D341Med (cell line): ENCODE results near the gene SH2B3.
"Not testable (repeated sequence)": the region's sequence is repeated elsewhere in the genome, so short reads cannot be mapped to it uniquely, and the experiment has no call there.

Experiments used
- DNase-seq: peaks from one replicate; pipeline ENCODE4 v3.0.0; 2012; ENCODE audit warnings: low spot score

The SH2B3 gene

DNA sequence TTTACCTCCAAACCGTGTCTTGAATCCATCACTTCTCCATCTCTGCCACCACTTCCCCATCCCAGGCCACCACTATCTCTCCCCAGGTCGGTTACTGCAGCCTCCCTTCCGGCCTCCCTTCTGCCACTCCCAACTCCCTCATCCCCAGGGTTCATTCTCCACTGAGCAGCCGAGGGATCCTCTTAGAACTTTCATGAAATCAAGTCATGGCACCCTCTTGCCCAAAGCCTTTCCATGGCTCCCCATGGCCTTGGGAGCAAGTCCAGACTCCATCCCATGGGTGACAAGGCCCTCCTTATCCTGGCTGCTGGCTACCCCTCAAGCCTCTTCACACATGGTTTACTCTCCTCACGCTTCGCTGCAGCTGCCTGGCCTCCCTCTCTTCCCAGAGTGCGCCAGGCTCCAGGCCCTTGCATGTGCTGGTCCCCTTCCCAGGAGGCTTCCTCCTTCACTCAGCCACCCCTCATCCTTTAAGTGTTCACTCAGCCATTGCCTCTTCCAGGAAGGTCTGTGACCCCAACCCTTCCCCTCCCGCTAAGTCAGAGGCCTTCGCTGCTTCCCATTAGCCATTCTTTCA is 17.9 kb upstream of the SH2B3 start:
- peak; percentile 15 for DNase-seq

DNA sequence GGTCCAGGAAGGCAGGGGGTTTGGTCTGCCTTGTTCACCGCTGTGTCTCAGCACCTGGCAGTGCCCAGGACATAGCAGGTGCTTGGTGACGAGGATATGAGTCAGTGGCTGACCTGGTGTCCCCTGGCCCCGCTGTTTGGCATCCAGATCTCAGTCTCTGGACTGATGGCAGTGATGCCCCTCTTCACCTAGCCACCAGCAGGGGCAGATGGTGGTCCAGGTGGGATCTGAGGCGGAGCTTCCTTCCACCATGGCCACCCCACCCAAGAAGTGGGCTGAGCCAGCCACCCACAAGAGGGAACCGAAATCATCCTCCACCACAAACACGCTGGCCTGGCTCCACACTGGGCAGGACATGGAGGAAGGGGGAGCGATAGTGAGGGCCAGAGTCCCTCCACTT is 16.1 kb upstream of the SH2B3 start:
- no peak for DNase-seq

DNA sequence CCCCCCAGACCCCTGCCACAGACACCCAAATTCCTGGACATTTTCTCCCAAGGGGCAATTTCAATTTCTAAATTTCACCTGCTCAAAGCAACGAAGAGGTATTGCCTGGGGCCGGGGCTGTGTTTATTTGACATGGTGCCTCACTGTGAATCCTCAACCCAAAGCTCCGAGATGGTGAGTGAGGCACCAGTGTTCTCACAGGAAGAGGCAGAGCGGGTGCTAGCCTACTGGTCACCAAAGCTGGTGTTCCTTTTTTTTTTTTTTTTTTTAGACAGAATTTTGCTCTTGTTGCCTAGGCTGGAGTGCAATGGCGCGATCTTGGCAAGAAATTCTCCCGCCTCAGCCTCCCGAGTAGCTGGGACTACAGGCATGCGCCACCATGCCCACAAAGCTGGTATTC is 14.8 kb upstream of the SH2B3 start:
- no peak for DNase-seq

DNA sequence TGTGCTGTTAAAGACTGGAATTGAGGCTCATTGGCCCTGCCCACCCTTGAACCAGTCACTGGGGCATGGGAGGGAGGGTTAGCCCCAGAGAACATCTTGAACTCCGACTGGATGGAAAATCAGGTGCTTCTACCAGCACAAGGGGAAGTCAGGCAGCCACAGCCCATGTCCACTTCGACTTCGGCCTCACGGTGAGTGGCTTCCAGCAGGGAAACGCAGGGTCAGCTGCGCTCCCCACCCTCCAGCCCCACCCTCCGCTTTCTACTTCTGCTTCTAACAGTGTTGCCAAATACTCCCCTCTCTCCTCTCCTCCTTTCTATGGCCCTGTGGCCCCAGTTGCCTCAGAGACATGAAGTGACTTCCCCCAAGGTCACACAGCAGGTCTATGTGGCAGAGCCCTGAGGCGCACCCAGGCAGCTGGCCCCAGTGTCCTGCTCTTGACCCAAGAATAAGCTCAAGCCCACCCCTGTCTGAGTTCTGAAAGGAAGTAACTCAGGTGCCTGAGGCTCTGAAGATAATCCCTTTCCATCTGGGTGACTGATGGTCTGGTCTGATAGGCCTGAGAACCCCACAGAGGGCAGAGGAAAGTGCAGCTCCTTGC is 11.9 kb upstream of the SH2B3 start:
- DNase-seq, result no peak

DNA sequence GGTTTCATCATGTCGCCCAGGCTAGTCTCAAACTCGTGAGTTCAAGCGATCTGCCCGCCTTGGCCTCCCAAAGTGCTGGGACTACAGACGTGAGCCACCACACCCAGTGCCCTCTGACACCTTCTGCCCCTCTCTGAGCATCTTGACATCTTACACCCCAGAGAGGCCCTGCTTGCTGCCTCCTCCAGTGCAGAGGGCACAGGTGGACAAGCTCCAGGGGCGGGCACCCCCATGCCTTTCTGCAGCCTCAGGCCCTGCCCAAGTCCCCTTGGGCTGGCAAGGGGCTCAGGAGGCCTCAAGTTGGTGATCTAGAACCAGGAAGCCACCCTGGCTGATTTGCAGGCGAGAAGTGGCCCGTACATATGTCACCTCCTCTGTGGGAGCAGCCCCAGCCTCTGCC is 11.2 kb upstream of the SH2B3 start:
- DNase-seq, result no peak

DNA sequence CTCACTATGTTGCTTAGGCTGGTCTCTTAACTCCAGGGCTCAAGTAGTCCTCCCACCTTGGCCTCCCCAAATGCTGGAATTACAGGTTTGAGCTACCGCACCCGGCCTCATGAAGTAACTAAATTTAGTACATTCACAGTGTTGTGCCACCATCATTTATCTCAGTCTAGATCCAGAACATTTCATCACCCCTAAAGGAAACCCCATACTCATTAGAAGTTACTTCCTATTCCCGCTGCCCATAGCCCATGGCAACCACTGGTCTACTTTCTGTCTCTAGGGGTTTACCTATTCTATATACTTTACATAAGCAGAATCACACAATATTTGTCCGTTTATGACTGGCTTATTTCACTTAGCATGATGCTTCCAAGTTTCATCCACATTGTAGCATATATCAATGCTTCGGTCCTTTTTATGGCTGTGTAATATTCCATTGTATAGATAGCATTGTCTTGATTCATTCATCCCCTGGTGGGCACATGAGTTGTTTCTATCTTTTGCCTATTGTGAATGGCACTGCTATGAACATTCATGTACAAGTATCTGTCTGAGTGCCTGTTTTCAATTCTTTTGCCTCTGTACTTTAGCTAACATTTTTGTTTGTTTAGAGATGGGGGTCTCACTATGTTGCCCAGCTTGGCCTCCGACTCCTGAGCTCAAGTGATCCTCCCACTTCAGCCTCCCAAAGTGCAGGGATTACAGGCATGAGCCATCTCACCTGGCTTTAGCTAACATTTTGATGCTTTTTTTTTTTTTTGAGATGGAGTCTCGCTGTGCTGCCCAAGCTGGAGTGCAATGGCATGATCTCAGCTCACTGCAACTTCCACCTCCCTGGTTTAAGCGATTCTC is 10.2 kb upstream of the SH2B3 start:
- DNase-seq, result no peak

DNA sequence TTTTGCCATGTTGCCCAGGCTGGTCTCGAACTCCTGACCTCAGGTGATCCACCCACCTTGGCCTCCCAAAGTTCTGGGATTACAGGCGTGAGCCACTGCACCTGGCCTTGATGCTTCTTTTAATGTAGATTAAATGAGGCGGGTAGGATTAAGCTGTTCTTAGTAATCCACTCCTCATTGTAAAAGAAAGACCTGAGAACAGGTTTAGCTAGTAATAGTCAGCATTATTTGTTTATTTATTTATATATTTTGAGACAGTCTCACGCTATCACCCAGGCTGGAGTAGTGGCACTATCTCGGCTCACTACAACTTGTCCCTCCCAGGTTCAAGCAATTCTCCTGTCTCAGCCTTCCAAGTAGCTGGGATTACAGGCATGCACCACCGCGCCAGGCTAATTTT is 9.5 kb upstream of the SH2B3 start:
- DNase-seq, result not testable (repeated sequence)

DNA sequence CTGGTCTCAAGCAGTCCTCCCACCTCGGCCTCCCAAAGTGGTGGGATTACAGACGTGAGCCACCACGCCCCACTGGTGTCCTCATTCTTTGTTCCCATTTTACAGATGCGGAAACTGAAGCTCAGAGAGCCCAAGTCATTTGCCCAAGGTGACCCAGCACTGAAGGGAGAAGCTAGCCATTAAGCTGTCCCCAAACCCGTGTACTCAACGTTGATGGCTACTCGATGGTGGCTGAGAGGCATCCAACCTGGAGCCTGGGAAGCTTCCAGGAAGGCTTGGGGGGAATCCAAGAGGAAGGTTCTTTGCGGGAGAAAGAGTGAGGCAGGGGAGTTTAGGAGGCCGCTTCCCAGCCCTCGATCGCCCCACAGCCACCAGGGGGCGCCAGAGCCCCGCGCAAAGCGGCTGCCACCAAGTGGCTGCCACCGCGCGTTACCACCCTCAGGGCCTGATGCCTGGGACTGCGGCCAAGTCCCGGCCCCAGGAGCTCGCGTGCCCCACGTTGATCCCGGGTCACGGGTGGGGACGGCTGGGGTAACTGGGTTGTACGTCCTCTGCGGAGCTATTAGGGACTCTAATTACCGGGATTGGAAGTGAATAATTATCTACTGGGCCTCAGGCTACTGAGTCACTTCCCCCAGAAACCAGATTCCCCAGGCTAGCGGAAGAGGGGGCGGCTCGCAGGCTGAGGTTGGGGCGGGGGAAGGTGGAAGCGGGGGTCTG is 8.8 kb upstream of the SH2B3 start:
- DNase-seq, result peak; percentile 96

DNA sequence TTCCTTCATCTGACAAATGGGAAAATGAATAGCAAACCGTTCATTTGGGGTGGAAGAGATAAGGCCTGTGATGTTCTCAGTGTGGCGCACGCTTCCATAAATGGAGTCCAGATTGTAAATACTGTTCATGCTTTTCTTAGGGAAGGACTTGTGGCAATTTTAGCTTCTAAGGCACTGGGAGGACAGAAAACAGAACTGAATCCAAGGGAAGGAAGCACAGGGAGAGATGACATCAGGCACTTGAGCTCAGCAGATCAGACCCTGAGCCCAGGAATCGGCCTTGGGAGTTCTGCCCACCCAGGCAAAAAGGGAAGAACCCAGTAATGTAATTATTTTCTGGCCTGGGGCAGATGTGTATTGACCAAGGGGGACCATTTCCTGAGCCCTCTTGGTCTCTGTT is 7.2 kb upstream of the SH2B3 start:
- no peak for DNase-seq

DNA sequence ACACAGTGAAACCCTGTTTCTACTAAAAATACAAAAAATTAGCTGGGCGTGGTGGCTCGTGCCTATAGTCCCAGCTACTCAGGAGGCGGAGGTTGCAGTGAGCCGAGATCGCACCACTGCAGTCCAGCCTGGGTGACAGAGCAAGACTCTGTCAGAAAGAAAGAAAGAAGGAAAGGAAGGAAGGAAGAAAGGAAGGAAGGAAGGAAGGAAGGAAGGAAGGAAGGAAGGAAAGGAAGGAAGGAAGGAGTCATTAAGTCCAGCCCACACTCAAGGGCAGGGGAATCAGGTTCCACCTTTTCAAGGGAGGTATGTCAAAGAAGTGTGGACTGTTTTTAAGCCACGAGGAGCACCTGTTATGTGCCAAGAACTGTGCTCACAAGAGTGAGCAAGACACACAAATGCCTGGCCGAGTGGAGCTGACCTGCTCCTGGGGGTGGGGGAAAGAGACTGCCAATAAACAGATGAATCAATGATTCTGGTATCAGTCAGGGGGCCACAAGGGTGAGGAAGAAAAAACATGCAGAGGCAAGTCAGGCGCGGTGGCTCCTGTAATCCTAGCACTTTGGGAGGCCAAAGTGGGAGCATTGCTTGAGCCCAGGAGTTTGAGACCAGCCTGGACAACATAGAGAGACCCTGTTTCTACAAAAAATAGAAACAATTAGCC is 5.8 kb upstream of the SH2B3 start:
- DNase-seq, result not testable (repeated sequence)

DNA sequence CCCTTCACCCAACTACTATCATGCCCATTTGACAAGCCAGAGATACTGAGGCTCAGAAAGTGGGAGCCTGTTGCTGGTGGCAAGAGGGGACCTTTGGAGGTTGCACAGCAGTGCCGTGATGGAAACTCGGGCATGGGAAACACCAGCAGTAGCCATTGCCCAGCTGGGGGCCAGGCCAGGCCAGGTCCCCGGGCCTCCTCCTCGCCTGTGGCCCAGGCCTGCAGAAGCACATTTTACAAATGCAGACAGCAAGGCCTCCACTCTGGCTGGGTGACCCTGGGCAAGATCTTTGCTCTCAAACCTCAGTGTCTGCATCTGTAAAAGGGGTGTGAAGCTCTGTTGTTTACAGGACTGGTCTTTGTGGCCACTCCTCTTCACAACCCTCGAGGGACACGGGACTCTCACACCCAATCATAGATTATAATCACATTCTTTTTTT is 4.5 kb upstream of the SH2B3 start:
- no peak for DNase-seq

DNA sequence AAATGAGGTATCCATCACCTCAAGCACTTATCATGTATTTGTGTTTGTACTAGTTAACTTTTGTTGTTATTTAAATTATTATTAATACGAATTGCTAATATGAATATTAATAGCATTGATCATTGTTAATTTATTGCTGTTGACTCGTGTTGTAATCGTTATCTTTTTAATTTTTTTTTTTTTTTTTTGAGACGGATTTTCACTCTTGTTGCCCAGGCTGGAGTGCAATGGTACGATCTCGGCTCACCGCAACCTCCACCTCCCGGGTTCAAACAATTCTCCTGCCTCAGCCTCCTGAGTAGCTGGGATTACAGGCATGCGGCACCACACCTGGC is 3.3 kb upstream of the SH2B3 start:
- DNase-seq, result not testable (repeated sequence)

DNA sequence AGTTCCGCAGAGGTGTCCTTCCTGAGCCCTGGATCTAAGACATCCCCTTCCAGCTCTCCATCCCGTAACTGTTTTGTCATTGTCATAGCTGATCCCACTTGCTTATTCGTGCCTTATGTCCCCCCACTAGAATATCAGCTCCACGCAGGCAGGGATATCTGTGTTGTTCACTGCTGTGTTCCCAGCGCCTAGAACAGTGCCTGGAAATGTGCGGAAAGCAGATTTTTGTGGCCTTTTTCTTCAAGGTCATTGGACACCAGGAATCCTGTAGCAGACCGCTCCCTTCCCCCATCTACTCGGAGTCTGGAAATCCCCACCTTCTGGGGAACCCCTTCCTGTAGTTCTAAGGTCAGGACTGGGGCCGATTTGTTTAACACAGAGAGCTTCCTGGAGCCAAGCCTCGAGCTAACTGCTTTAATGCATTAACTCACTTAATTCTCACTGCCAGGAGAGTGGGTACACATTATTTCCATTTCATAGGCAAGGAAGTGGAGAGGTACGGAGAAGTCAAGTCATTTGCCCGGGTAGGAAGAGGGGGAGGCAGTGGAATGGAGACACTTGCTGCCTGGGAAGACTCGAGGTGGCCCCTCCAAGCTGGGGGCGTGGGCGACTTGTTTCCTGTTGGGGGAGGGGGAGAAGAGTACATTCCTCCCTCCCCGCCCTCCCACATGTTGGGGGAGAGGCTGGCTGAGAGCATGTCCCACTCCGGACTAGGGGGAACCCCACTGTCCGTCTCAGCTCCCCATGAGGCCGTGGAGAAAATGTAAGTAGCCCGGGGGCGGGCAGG is 1.2 kb upstream of the SH2B3 start:
- DNase-seq, result no peak

DNA sequence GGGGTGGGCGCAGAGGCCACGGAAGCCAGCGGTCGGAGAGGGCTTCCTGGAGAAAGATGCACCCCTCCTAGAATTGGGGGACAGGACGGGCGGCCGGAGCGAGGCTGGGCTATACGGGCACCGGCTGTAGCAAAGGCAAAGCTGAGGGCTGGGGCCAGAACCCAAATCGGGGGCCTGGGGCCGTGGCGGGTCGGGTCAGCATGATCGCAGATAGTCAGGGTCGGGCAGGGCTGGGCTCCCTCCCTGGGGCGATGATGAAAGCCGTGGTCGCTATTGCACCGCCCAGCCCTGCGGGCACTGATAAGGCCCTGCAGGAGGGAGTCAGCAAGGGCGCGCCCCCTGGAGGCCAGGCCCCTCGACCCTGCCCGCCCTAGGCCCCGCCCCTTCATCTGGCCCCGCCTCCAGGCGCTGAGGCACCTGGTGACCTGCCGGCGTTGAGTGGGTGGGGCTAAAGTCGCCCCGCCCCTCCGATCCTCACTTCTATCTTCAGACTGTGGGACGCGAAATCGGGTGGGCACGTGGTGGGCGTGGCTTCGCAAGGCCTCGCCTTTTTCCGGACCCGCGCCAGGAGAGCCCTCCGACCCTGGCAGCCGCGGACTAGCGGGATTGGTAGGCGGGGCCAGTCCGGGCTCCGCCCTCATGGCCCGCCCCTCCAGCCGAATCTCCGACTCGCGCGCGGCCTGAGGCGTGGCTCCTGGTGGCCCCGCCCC is 419 bp upstream of the SH2B3 start:
- peak; percentile 99 for DNase-seq

DNA sequence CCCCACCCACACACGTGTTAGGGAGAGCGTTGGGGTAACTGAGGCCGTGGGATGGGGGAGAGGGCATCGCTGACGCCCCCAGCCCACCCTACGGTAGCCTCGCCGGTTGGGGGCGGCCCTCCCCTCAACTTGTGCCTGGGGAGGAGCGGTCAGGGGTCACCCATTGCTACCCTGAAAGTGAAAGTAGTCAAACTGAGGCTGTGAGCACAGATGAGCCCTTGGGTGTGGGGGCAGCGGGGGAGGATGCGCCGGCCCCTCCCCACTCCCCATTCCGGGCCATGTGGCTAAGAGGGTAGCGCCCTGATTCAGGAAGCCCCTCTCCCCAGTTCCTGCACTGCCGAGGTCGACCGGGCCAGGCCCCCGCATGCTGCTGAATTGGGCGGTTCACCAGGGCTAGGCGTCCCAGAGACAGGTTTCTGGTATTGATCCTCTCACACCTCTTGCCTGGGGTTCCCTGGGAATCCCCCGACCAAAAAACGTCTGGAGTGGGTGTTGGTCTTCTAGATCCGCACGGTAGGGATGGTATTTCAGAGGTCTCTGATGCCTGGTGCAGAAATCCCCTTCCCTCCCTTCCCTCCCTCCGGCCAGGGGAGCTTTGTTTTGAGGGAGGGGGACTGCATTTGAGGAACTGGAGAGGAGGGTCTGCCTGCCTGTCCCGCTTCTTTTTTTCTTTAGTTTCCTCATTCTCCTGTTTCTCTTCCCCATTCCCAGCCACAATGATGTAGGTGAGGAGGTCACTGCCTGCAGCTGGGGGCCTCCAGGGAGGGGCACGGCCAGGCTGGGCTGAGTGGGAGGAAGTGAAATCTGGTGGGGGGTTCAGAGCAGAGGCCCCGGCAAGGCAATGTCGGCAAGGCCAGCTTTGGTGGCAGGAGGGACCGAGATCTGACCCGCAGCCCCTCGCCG is 1.0 kb downstream of the SH2B3 start:
- DNase-seq, result no peak

DNA sequence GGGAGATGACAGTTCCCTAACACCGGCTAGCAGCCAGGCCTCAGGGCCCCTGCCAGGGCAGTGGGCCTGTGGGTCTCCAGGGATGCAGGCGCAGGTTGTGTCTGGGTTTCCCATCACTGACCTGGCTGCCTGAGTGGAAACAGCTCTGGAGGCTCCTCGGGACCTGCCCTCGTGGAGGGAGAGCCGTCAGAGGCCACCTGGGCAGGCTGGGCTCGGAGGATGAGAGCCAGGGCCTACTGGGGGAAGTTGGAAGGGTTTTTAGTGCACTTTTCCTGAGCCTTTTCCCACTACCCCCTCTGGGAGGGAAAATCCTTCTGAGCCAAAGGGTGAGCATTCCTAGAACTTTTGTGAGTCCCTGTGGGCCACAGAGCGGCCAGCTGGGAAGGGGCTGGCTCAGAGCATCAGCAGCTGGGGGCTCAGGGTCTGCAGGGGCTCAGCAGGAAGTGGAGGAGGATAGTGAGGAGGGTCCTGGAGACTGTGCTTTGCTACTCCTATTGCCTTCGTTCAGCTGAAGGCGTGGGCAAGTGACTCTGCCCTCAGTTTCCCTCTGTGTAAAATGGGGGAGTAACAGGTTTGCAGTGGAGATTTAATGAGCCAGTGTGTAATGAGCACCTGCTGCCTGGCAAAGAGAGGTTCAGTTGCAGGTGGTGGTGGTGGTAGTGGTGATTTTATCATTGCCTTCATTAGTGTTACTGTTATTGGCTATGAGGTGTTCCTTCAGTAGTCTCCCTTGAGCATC is 1.8 kb downstream of the SH2B3 start:
- DNase-seq, result no peak

DNA sequence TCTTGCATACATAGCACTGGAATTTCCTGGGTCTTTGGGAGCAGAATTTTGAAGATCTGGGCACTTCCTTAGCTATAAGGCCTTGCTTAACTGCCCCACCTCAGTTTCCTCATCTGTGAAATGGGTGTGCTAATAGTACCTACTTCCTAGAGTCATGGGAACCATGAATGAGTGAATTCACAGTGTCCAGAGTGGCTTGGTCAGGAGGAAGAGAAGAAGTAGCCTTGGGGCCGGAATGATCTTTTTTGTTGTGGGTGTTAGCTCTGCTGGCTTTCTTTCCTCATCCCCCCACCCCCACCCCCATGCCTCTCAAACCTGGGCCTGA is 2.4 kb downstream of the SH2B3 start:
- DNase-seq, result no peak

DNA sequence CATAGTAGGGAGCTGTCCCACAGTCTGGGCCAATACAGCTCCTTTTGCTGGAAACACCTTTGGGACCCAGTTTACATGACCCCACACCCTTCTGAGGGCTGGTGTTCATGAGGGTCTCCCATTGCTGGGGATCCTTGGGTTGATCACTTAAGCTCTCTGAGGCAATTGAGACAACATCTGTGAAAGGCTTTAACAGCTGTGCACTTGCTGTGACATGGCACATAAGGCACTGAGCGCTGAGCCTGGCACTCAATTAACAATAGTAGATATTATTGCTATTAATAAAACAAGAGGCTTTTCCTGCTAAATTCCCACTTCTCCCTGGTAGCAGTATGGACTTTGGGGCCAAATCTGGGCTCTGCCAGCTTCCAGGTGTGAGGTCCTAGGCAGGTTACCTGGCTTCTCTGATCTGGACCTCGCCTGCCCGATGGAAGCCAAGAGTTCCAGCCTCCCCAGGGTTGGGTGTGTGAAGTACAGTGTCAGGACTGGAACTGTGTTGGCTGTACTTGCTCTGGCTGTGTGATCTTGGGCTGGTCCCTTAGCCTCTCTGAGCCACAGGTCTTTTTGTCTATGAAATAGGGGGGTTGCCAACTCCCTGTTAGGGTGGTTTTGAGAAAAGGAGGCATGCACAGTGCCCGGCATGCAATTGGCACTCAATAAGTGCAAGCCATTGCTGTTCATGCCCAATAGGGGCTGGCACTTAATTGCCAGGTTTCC is 3.1 kb downstream of the SH2B3 start:
- no peak for DNase-seq

DNA sequence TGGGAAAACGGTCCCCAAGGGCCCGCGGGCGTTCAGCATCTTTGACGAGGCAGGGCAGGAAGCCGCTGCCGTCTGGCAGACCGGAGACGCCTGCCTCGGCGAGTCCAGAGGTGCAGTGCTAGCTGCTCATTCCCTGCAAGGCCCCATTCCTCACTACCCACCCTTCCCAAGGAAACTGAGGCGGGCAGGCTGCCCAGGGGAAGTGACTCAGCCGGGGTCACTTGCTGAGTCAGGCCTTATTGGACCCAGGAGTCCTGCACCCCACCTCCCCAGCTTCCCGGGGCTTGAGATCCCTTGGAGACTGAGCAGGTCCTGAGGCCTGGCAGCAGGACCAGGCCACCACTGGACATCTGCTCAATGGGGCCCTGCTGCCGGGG is 3.7 kb downstream of the SH2B3 start:
- no peak for DNase-seq
